ENCODE measurements around the gene NEDD4. TPM values are rescaled to one million over a fixed set of nuclear protein-coding genes. Genes with fewer than 3 reads are reported as not detected.
"Not testable (repeated sequence)": the region's sequence is repeated elsewhere in the genome, so short reads cannot be mapped to it uniquely, and the experiment has no call there.

NEDD4 gene
- polyA plus RNA-seq, 1 donor, result 16.2 TPM

GRCh38 chr15:55965091-55965490, 28.3 kb downstream of the NEDD4 start:
- no peak overlapping the region for H3K27ac ChIP-seq (ENCODE audit: low read length)
- DNase-seq, result no peak
- no peaks in the 10 kb centered on the region for H3K9me3 ChIP-seq (ENCODE audit: control insufficient read depth, low read depth, low read length)
- whole genome bisulfite sequencing (ENCODE audit: insufficient coverage, low lambda C conversion rate), result no CpG with 5 or more reads among the region's 3 CpGs
- H3K27me3 ChIP-seq (ENCODE audit: control insufficient read depth, insufficient read depth, low read length), result no peaks in the 10 kb centered on the region
- peaks cover 4% of the 10 kb centered on the region for H3K4me1 ChIP-seq (ENCODE audit: control insufficient read depth, insufficient read depth, low read length)
- H3K36me3 ChIP-seq (ENCODE audit: control insufficient read depth, insufficient read depth, low read length), result peaks cover 17% of the 10 kb centered on the region
- H3K4me3 ChIP-seq (ENCODE audit: low read length), result no peak overlapping the region

GRCh38 chr15:55960946-55961345, 32.5 kb downstream of the NEDD4 start:
- Histone ChIP-seq H3K27ac (ENCODE audit: low read length) (peak overlapping the region; percentile 51), H3K4me1 (ENCODE audit: control insufficient read depth, insufficient read depth, low read length) (peaks cover 8% of the 10 kb centered on the region), H3K9me3 (ENCODE audit: control insufficient read depth, low read depth, low read length) (no peaks in the 10 kb centered on the region), H3K4me3 (ENCODE audit: low read length) (no peak overlapping the region), H3K36me3 (ENCODE audit: control insufficient read depth, insufficient read depth, low read length) (peaks cover 17% of the 10 kb centered on the region), H3K27me3 (ENCODE audit: control insufficient read depth, insufficient read depth, low read length) (no peaks in the 10 kb centered on the region)
- 80% methylated on average over 2 of the region's 2 CpGs for WGBS (ENCODE audit: insufficient coverage, low lambda C conversion rate)
- DNase-seq, result no peak

GRCh38 chr15:55959744-55960447, 33.5 kb downstream of the NEDD4 start:
- no CpG with 5 or more reads among the region's 4 CpGs for WGBS (ENCODE audit: insufficient coverage, low lambda C conversion rate)
- Histone ChIP-seq H3K4me3 (ENCODE audit: low read length) (no peak overlapping the region), H3K27me3 (ENCODE audit: control insufficient read depth, insufficient read depth, low read length) (no peaks in the 10 kb centered on the region), H3K9me3 (ENCODE audit: control insufficient read depth, low read depth, low read length) (no peaks in the 10 kb centered on the region), H3K4me1 (ENCODE audit: control insufficient read depth, insufficient read depth, low read length) (peaks cover 12% of the 10 kb centered on the region), H3K27ac (ENCODE audit: low read length) (peak overlapping the region; percentile 54), H3K36me3 (ENCODE audit: control insufficient read depth, insufficient read depth, low read length) (peaks cover 9% of the 10 kb centered on the region)
- DNase-seq, result no peak

- no peaks in the 10 kb centered on the region for H3K9me3 ChIP-seq (ENCODE audit: control insufficient read depth, low read depth, low read length)
- WGBS (ENCODE audit: insufficient coverage, low lambda C conversion rate), result no CpG with 5 or more reads among the region's 1 CpG
- H3K36me3 ChIP-seq (ENCODE audit: control insufficient read depth, insufficient read depth, low read length), result peaks cover 4% of the 10 kb centered on the region
- DNase-seq, result no peak
- H3K27me3 ChIP-seq (ENCODE audit: control insufficient read depth, insufficient read depth, low read length), result no peaks in the 10 kb centered on the region
- H3K4me3 ChIP-seq (ENCODE audit: low read length), result no peak overlapping the region
- no peak overlapping the region for H3K27ac ChIP-seq (ENCODE audit: low read length)
- H3K4me1 ChIP-seq (ENCODE audit: control insufficient read depth, insufficient read depth, low read length), result peaks cover 14% of the 10 kb centered on the region
Observed at GRCh38 chr15:55958349-55958748, 35.1 kb downstream of the NEDD4 start.

GRCh38 chr15:55954862-55955605, 38.4 kb downstream of the NEDD4 start:
- H3K9me3 ChIP-seq (ENCODE audit: control insufficient read depth, low read depth, low read length), result no peaks in the 10 kb centered on the region
- no CpG with 5 or more reads among the region's 6 CpGs for WGBS (ENCODE audit: insufficient coverage, low lambda C conversion rate)
- no peak overlapping the region for H3K27ac ChIP-seq (ENCODE audit: low read length)
- no peaks in the 10 kb centered on the region for H3K27me3 ChIP-seq (ENCODE audit: control insufficient read depth, insufficient read depth, low read length)
- H3K4me1 ChIP-seq (ENCODE audit: control insufficient read depth, insufficient read depth, low read length), result peaks cover 11% of the 10 kb centered on the region
- H3K4me3 ChIP-seq (ENCODE audit: low read length), result no peak overlapping the region
- DNase-seq, result peak in 1 of 2 donors; percentile 29
- no peaks in the 10 kb centered on the region for H3K36me3 ChIP-seq (ENCODE audit: control insufficient read depth, insufficient read depth, low read length)

- DNase-seq, result peak; percentile 86 to 95
- Histone ChIP-seq H3K27ac (ENCODE audit: low read length) (peak overlapping the region; percentile 74), H3K4me3 (ENCODE audit: low read length) (peak overlapping the region; percentile 25)
- H3K36me3 ChIP-seq (ENCODE audit: control insufficient read depth, insufficient read depth, low read length); H3K4me1 ChIP-seq (ENCODE audit: control insufficient read depth, insufficient read depth, low read length); H3K9me3 ChIP-seq (ENCODE audit: control insufficient read depth, low read depth, low read length); H3K27me3 ChIP-seq (ENCODE audit: control insufficient read depth, insufficient read depth, low read length): not testable (repeated sequence)
- 54% methylated on average over 6 of the region's 14 CpGs for WGBS (ENCODE audit: insufficient coverage, low lambda C conversion rate)
Observed at GRCh38 chr15:55952501-55953274, 40.7 kb downstream of the NEDD4 start.

- H3K36me3 ChIP-seq (ENCODE audit: control insufficient read depth, insufficient read depth, low read length); DNase-seq; H3K4me3 ChIP-seq (ENCODE audit: low read length); H3K9me3 ChIP-seq (ENCODE audit: control insufficient read depth, low read depth, low read length); H3K27ac ChIP-seq (ENCODE audit: low read length); H3K27me3 ChIP-seq (ENCODE audit: control insufficient read depth, insufficient read depth, low read length); H3K4me1 ChIP-seq (ENCODE audit: control insufficient read depth, insufficient read depth, low read length): not testable (repeated sequence)
- WGBS (ENCODE audit: insufficient coverage, low lambda C conversion rate), result 100% methylated on average over 1 of the region's 2 CpGs
Observed at GRCh38 chr15:55944606-55945005, 48.8 kb downstream of the NEDD4 start.

GRCh38 chr15:55942332-55942731, 51.1 kb downstream of the NEDD4 start:
- no peak for DNase-seq
- WGBS (ENCODE audit: insufficient coverage, low lambda C conversion rate), result no CpG with 5 or more reads among the region's 4 CpGs
- Histone ChIP-seq H3K36me3 (ENCODE audit: control insufficient read depth, insufficient read depth, low read length) (peaks cover 14% of the 10 kb centered on the region), H3K27me3 (ENCODE audit: control insufficient read depth, insufficient read depth, low read length) (no peaks in the 10 kb centered on the region), H3K4me3 (ENCODE audit: low read length) (no peak overlapping the region), H3K4me1 (ENCODE audit: control insufficient read depth, insufficient read depth, low read length) (no peaks in the 10 kb centered on the region), H3K9me3 (ENCODE audit: control insufficient read depth, low read depth, low read length) (peaks cover 14% of the 10 kb centered on the region), H3K27ac (ENCODE audit: low read length) (no peak overlapping the region)

- no peak overlapping the region for H3K27ac ChIP-seq (ENCODE audit: low read length)
- H3K4me1 ChIP-seq (ENCODE audit: control insufficient read depth, insufficient read depth, low read length), result no peaks in the 10 kb centered on the region
- peaks cover 14% of the 10 kb centered on the region for H3K9me3 ChIP-seq (ENCODE audit: control insufficient read depth, low read depth, low read length)
- WGBS (ENCODE audit: insufficient coverage, low lambda C conversion rate), result 70% methylated on average over 1 of the region's 6 CpGs
- no peaks in the 10 kb centered on the region for H3K27me3 ChIP-seq (ENCODE audit: control insufficient read depth, insufficient read depth, low read length)
- DNase-seq, result no peak
- H3K36me3 ChIP-seq (ENCODE audit: control insufficient read depth, insufficient read depth, low read length), result peaks cover 5% of the 10 kb centered on the region
- no peak overlapping the region for H3K4me3 ChIP-seq (ENCODE audit: low read length)
Observed at GRCh38 chr15:55937040-55937439, 56.4 kb downstream of the NEDD4 start.

- Histone ChIP-seq H3K4me3 (ENCODE audit: low read length) (no peak overlapping the region), H3K4me1 (ENCODE audit: control insufficient read depth, insufficient read depth, low read length) (no peaks in the 10 kb centered on the region), H3K36me3 (ENCODE audit: control insufficient read depth, insufficient read depth, low read length) (peaks cover 2% of the 10 kb centered on the region), H3K27ac (ENCODE audit: low read length) (no peak overlapping the region), H3K27me3 (ENCODE audit: control insufficient read depth, insufficient read depth, low read length) (no peaks in the 10 kb centered on the region), H3K9me3 (ENCODE audit: control insufficient read depth, low read depth, low read length) (no peaks in the 10 kb centered on the region)
- WGBS (ENCODE audit: insufficient coverage, low lambda C conversion rate), result 100% methylated on average over 2 of the region's 4 CpGs
- DNase-seq, result no peak
Observed at GRCh38 chr15:55928955-55929354, 64.5 kb downstream of the NEDD4 start.

All from large intestine (tissue), 3 donors.